MM.1S (cell line): ENCODE results near the gene GPD1.
A peak's percentile ranks its signal among the peaks of the same experiment; 100 is the strongest.

Source experiments
- DNase-seq: peaks from one replicate; pipeline ENCODE4 v3.0.0-alpha.2; 2015
- H2AFZ ChIP-seq: fragments of 300-600 bp; sonication (generic); 2 replicates; pipeline ENCODE4 v1.6.0; 2016; ENCODE audit warnings: antibody characterized with exemption, low read length
- H3F3A ChIP-seq: fragments of 300-600 bp; sonication (generic); 2 replicates; pipeline ENCODE4 v1.6.1; 2016; ENCODE audit warnings: mild to moderate bottlenecking, antibody characterized with exemption, low read length, moderate library complexity, mixed read lengths; ENCODE audit not compliant: insufficient read depth
- H3K27ac ChIP-seq: fragments of 300-600 bp; sonication (generic); 2 replicates; pipeline ENCODE4 v1.5.1; 2016; ENCODE audit warnings: mild to moderate bottlenecking, low read length
- H3K27me3 ChIP-seq: fragments of 300-600 bp; sonication (generic); replicated peaks from 2 replicates; pipeline ENCODE4 v1.6.0; 2016; ENCODE audit warnings: low read length; ENCODE audit not compliant: insufficient read depth
- H3K36me3 ChIP-seq: fragments of 300-600 bp; sonication (generic); replicated peaks from 2 replicates; pipeline ENCODE4 v1.6.1; 2016; ENCODE audit warnings: mild to moderate bottlenecking, low read length, mixed read lengths; ENCODE audit not compliant: insufficient read depth
- H3K4me1 ChIP-seq: fragments of 300-600 bp; sonication (generic); 2 replicates; pipeline ENCODE4 v1.6.1; 2016; ENCODE audit warnings: low read length, mixed read lengths
- H3K4me2 ChIP-seq: fragments of 300-600 bp; sonication (generic); 2 replicates; pipeline ENCODE4 v1.6.0; 2016; ENCODE audit warnings: low read depth, low read length
- H3K4me3 ChIP-seq: fragments of 300-600 bp; sonication (generic); 2 replicates; pipeline ENCODE4 v1.5.1; 2016; ENCODE audit warnings: low read length, mixed read lengths
- H3K79me2 ChIP-seq: fragments of 300-600 bp; sonication (generic); 2 replicates; pipeline ENCODE4 v1.6.1; 2016; ENCODE audit warnings: mixed run types, low read length, mixed read lengths
- H3K9ac ChIP-seq: fragments of 300-600 bp; sonication (generic); 2 replicates; pipeline ENCODE4 v1.6.1; 2016; ENCODE audit warnings: low read length, mixed read lengths
- H3K9me2 ChIP-seq: fragments of 300-600 bp; sonication (generic); replicated peaks from 2 replicates; pipeline ENCODE4 v1.6.1; 2016; ENCODE audit warnings: mild to moderate bottlenecking, low read length, mixed read lengths; ENCODE audit not compliant: insufficient read depth
- H3K9me3 ChIP-seq: fragments of 300-600 bp; sonication (generic); replicated peaks from 2 replicates; pipeline ENCODE4 v1.6.1; 2016; ENCODE audit warnings: mild to moderate bottlenecking, low read length, mixed read lengths; ENCODE audit not compliant: insufficient read depth
- H4K20me1 ChIP-seq: fragments of 300-600 bp; sonication (generic); 2 replicates; pipeline ENCODE4 v1.6.1; 2016; ENCODE audit warnings: mild to moderate bottlenecking, low read length, moderate library complexity, mixed read lengths; ENCODE audit not compliant: insufficient read depth
- CTCF ChIP-seq: fragments of 300-600 bp; sonication (generic); IDR thresholded peaks from 2 replicates; pipeline ENCODE4 v1.5.1; 2016; ENCODE audit warnings: antibody characterized with exemption, low read length, mixed read lengths
- EZH2 ChIP-seq: fragments of 300-600 bp; sonication (generic); optimal IDR thresholded peaks from 2 replicates; pipeline ENCODE3; 2017; ENCODE audit warnings: low read depth, mild to moderate bottlenecking, antibody characterized with exemption, low read length, mixed read lengths
- EZH2phosphoT487 ChIP-seq: fragments of 300-600 bp; sonication (generic); IDR thresholded peaks from 2 replicates; pipeline ENCODE4 v1.6.1; 2018; ENCODE audit warnings: antibody characterized with exemption, low read length

GPD1 gene

GRCh38 chr12:50085615-50086072 is 18.2 kb upstream of the GPD1 start:
- Histone ChIP-seq H2AFZ (no peak overlapping the region), H3K4me1 (peaks cover 15% of the 10 kb centered on the region), H3K9me2 (no peaks in the 10 kb centered on the region), H3K9ac (peak overlapping the region; percentile 73), H3F3A (peaks cover 20% of the 10 kb centered on the region), H4K20me1 (no peaks in the 10 kb centered on the region), H3K4me2 (peak overlapping the region; percentile 90), H3K27ac (peak overlapping the region; percentile 91), H3K27me3 (no peaks in the 10 kb centered on the region), H3K79me2 (peaks cover 42% of the 10 kb centered on the region), H3K9me3 (no peaks in the 10 kb centered on the region), H3K36me3 (peaks cover 18% of the 10 kb centered on the region; the same call in 1 of the 2 replicates), H3K4me3 (peak overlapping the region; percentile 85)
- TF ChIP-seq CTCF (no peak), EZH2phosphoT487 (no peak), EZH2 (no peak)
- DNase-seq = no peak

- peak; percentile 88 for DNase-seq
- peak overlapping the region; percentile 73 for H3K9ac ChIP-seq
- H2AFZ ChIP-seq = no peak overlapping the region
- no peaks in the 10 kb centered on the region for H3K27me3 ChIP-seq
- H3K36me3 ChIP-seq = peaks cover 18% of the 10 kb centered on the region; the same call in 1 of the 2 replicates
- H3K4me3 ChIP-seq = peak overlapping the region; percentile 85
- no peaks in the 10 kb centered on the region for H3K9me2 ChIP-seq
- peaks cover 42% of the 10 kb centered on the region for H3K79me2 ChIP-seq
- peaks cover 15% of the 10 kb centered on the region for H3K4me1 ChIP-seq
- no peaks in the 10 kb centered on the region for H4K20me1 ChIP-seq
- peak overlapping the region; percentile 90 for H3K4me2 ChIP-seq
- H3F3A ChIP-seq = peaks cover 20% of the 10 kb centered on the region
- no peaks in the 10 kb centered on the region for H3K9me3 ChIP-seq
- peak overlapping the region; percentile 91 for H3K27ac ChIP-seq
- no peak for TF ChIP-seq EZH2phosphoT487
- no peak for TF ChIP-seq CTCF
- TF ChIP-seq EZH2 = no peak
Observed at GRCh38 chr12:50086148-50086547, 17.7 kb upstream of the GPD1 start.

- Histone ChIP-seq H3K36me3 (peaks cover 18% of the 10 kb centered on the region; the same call in 1 of the 2 replicates), H3K4me2 (no peak overlapping the region), H3K4me3 (no peak overlapping the region), H3K9ac (no peak overlapping the region), H3K27me3 (no peaks in the 10 kb centered on the region), H3K79me2 (peaks cover 42% of the 10 kb centered on the region), H3F3A (peaks cover 20% of the 10 kb centered on the region), H3K27ac (no peak overlapping the region), H2AFZ (no peak overlapping the region), H4K20me1 (no peaks in the 10 kb centered on the region), H3K9me3 (no peaks in the 10 kb centered on the region), H3K9me2 (no peaks in the 10 kb centered on the region), H3K4me1 (peaks cover 15% of the 10 kb centered on the region)
- TF ChIP-seq CTCF = no peak
- no peak for DNase-seq
Observed at GRCh38 chr12:50087151-50087550, 16.7 kb upstream of the GPD1 start.
